Astrocyte (in vitro differentiated cells and primary cell): ENCODE data around the gene RPL18. TPM values are rescaled to one million over a fixed set of nuclear protein-coding genes. Genes with fewer than 3 reads are reported as not detected.

ENCODE experiments used
- DNase-seq: peaks from one replicate; pipeline ENCODE4 v3.0.0-alpha.2; 2010; ENCODE audit warnings: low read depth
- FAIRE-seq: peaks from 2 replicates; lab custom pipeline; 2011; peaks lifted over from hg19 to GRCh38; lab: Jason Lieb, UNC
- H2AFZ ChIP-seq: 2 replicates; pipeline ENCODE4 v1.6.0; 2012; ENCODE audit warnings: low read depth, low read length, inconsistent platforms
- H3K27ac ChIP-seq: 2 replicates; pipeline ENCODE4 v1.5.1; 2011; ENCODE audit warnings: low read depth, low read length, inconsistent platforms
- H3K27me3 ChIP-seq: 2 replicates; pipeline ENCODE4 v1.6.0; 2011; ENCODE audit warnings: low read length, inconsistent platforms; ENCODE audit not compliant: insufficient read depth
- H3K36me3 ChIP-seq: 2 replicates; pipeline ENCODE4 v1.5.1; 2011; ENCODE audit warnings: low read length, inconsistent platforms; ENCODE audit not compliant: insufficient read depth
- H3K4me1 ChIP-seq: 2 replicates; pipeline ENCODE4 v1.5.1; 2011; ENCODE audit warnings: low read length, inconsistent platforms; ENCODE audit not compliant: insufficient read depth
- H3K4me2 ChIP-seq: 2 replicates; pipeline ENCODE4 v1.6.0; 2012; ENCODE audit warnings: low read length, inconsistent platforms
- H3K4me3 ChIP-seq: 2 replicates; pipeline ENCODE4 v1.5.1; 2011; ENCODE audit warnings: low read depth, mild to moderate bottlenecking, low read length, inconsistent platforms; ENCODE audit not compliant: insufficient read depth
- H3K79me2 ChIP-seq: 2 replicates; pipeline ENCODE4 v1.6.0; 2012; ENCODE audit warnings: mild to moderate bottlenecking, low read length, inconsistent platforms; ENCODE audit not compliant: insufficient read depth
- H3K9ac ChIP-seq: 2 replicates; pipeline ENCODE4 v1.6.0; 2012; ENCODE audit warnings: mild to moderate bottlenecking, low read length, inconsistent platforms
- H3K9me3 ChIP-seq: 2 replicates; pipeline ENCODE4 v1.5.1; 2012; ENCODE audit warnings: low read depth, mild to moderate bottlenecking, low read length, inconsistent platforms; ENCODE audit not compliant: insufficient read depth
- H4K20me1 ChIP-seq: 2 replicates; pipeline ENCODE4 v1.6.0; 2012; ENCODE audit warnings: low read length, inconsistent platforms; ENCODE audit not compliant: insufficient read depth
- H3K27ac Mint-ChIP-seq: one replicate; pipeline ENCODE4 v1.8.0; 2021; ENCODE audit warnings: mild to moderate bottlenecking, mixed read lengths; ENCODE audit not compliant: unreplicated experiment
- H3K27me3 Mint-ChIP-seq: one replicate; pipeline ENCODE4 v1.8.0; 2021; ENCODE audit warnings: low read depth, mixed read lengths; ENCODE audit not compliant: unreplicated experiment
- H3K36me3 Mint-ChIP-seq: one replicate; pipeline ENCODE4 v1.8.0; 2021; ENCODE audit warnings: low read depth, mixed read lengths; ENCODE audit not compliant: unreplicated experiment
- H3K4me1 Mint-ChIP-seq: one replicate; pipeline ENCODE4 v1.8.0; 2021; ENCODE audit warnings: low read depth, mixed read lengths; ENCODE audit not compliant: unreplicated experiment
- H3K4me3 Mint-ChIP-seq: one replicate; pipeline ENCODE4 v1.8.0; 2021; ENCODE audit warnings: mild to moderate bottlenecking, moderate library complexity, mixed read lengths; ENCODE audit not compliant: unreplicated experiment
- H3K9me3 Mint-ChIP-seq: one replicate; pipeline ENCODE4 v1.8.0; 2021; ENCODE audit warnings: mild to moderate bottlenecking, mixed read lengths; ENCODE audit not compliant: unreplicated experiment
- EZH2 ChIP-seq: IDR thresholded peaks from 2 replicates; pipeline ENCODE4 v1.6.1; 2012; ENCODE audit warnings: mild to moderate bottlenecking, low read length, inconsistent platforms; ENCODE audit not compliant: insufficient read depth
- total RNA-seq: library from RNA; stranded (reverse); gene quantifications from 2 replicates; pipeline ENCODE4 v1.2.1, GENCODE V29; 2021
- TF ChIP-seq, protein P1 (sequence below): IDR thresholded peaks from 2 replicates; pipeline ENCODE4 v1.5.1; 2011; ENCODE audit warnings: low read depth, mild to moderate bottlenecking, inconsistent platforms, low read length, moderate library complexity; ENCODE audit not compliant: insufficient read depth

RPL18 gene
- total RNA-seq, 1 donor from 2014 or later, result 1,102 TPM

DNA sequence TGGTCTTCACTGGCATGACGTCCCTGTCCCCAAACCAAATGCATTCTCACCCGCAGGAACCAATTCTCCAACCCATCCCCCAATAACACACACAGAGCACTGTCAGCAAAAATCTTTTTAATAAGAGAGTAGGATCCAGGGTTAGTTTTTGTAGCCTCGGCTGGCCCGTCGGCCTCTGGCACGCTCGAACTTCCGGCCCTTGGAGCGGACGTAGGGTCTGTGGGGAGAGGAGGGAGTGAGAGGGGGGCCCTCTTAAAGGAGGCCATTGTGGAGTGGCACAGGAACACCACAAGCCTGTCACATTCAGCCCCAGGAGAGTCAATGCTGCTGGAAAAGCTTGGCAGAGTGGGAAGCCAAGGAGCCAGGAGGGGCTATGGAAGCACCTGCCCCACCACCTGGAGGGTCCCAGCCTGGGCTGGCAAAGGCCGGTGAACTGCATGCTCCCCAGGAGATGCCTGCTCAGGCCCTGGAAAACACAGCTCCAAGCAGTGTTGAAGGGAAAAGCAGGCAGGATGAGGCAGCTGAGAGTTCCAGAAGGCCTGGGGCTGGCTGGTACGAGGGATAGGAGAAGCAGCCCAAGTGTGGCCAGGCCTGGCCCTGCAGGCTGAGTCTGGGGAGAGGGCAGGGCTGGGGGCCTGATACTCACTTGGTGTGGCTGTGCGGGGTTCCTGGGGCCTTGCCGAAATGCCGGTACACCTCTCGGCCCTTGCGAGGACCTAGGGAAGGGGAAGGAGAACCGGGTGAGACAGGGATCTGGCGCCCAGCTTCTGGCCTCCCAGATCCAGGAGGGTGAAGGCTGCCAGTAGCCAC, 3.5 kb downstream of the RPL18 start:
- no peak for DNase-seq
- no peak overlapping the region for H2AFZ ChIP-seq
- no peaks in the 10 kb centered on the region for H3K9me3 Mint-ChIP-seq
- peaks cover 48% of the 10 kb centered on the region for H3K79me2 ChIP-seq
- H3K9me3 ChIP-seq, result no peaks in the 10 kb centered on the region
- no peaks in the 10 kb centered on the region for H3K27me3 ChIP-seq
- peak overlapping the region; percentile 93 for H3K4me2 ChIP-seq
- H3K4me1 Mint-ChIP-seq, result peaks cover 29% of the 10 kb centered on the region
- FAIRE-seq, result no peak
- peaks cover 21% of the 10 kb centered on the region for H3K36me3 ChIP-seq
- H3K27me3 Mint-ChIP-seq, result no peaks in the 10 kb centered on the region
- TF ChIP-seq, protein P1, sequence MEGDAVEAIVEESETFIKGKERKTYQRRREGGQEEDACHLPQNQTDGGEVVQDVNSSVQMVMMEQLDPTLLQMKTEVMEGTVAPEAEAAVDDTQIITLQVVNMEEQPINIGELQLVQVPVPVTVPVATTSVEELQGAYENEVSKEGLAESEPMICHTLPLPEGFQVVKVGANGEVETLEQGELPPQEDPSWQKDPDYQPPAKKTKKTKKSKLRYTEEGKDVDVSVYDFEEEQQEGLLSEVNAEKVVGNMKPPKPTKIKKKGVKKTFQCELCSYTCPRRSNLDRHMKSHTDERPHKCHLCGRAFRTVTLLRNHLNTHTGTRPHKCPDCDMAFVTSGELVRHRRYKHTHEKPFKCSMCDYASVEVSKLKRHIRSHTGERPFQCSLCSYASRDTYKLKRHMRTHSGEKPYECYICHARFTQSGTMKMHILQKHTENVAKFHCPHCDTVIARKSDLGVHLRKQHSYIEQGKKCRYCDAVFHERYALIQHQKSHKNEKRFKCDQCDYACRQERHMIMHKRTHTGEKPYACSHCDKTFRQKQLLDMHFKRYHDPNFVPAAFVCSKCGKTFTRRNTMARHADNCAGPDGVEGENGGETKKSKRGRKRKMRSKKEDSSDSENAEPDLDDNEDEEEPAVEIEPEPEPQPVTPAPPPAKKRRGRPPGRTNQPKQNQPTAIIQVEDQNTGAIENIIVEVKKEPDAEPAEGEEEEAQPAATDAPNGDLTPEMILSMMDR, result no peak
- no peak for TF ChIP-seq EZH2
- no peak overlapping the region for H3K27ac ChIP-seq
- H3K4me3 ChIP-seq, result no peak overlapping the region
- H4K20me1 ChIP-seq, result peaks cover 52% of the 10 kb centered on the region
- H3K27ac Mint-ChIP-seq, result peak overlapping the region; percentile 72
- H3K9ac ChIP-seq, result peak overlapping the region; percentile 99
- H3K4me1 ChIP-seq, result peaks cover 38% of the 10 kb centered on the region
- H3K4me3 Mint-ChIP-seq, result peak overlapping the region; percentile 99
- H3K36me3 Mint-ChIP-seq, result peaks cover 16% of the 10 kb centered on the region

- H3K27me3 ChIP-seq, result no peaks in the 10 kb centered on the region
- H3K4me3 ChIP-seq, result no peak within 1 kb of the TSS
- TF ChIP-seq, protein P1, result no peak
- TF ChIP-seq EZH2, result no peak
- H2AFZ ChIP-seq, result no peak within 1 kb of the TSS
- Mint-ChIP-seq H3K4me1 (peaks cover 25% of the 10 kb centered on the region), H3K4me3 (peak within 1 kb of the TSS; percentile 99), H3K36me3 (peaks cover 16% of the 10 kb centered on the region), H3K27me3 (no peaks in the 10 kb centered on the region), H3K27ac (peak within 1 kb of the TSS; percentile 85), H3K9me3 (no peaks in the 10 kb centered on the region)
- peak within 1 kb of the TSS; percentile 93 for H3K4me2 ChIP-seq
- peaks cover 52% of the 10 kb centered on the region for H4K20me1 ChIP-seq
- no peak for FAIRE-seq
- no peak for DNase-seq
- no peaks in the 10 kb centered on the region for H3K9me3 ChIP-seq
- H3K36me3 ChIP-seq, result peaks cover 21% of the 10 kb centered on the region
- peak within 1 kb of the TSS; percentile 99 for H3K9ac ChIP-seq
- no peak within 1 kb of the TSS for H3K27ac ChIP-seq
- H3K79me2 ChIP-seq, result peaks cover 40% of the 10 kb centered on the region
- H3K4me1 ChIP-seq, result peaks cover 32% of the 10 kb centered on the region
Observed at GRCh38 chr19:48614436-48615230, 4.3 kb downstream of the RPL18 start, which contains the start of gene FAM83E. TSS of gene FAM83E (minus strand) at chr19:48615076. CDS start at chr19:48613372, 1,704 bp downstream.
